Astrocyte of the spinal cord (primary cell): ENCODE data around the gene TFAP2A.
A peak's percentile ranks its signal among the peaks of the same experiment; 100 is the strongest.

Source experiments
- DNase-seq: peaks from one replicate; pipeline ENCODE4 v3.0.0; 2011; ENCODE audit warnings: low read depth, low spot score
- H3K4me3 ChIP-seq: 2 replicates; pipeline ENCODE4 v1.5.1; 2011; ENCODE audit warnings: low read depth, mild to moderate bottlenecking, low read length, moderate library complexity
- CTCF ChIP-seq: IDR thresholded peaks from 2 replicates; pipeline ENCODE4 v1.5.1; 2012; ENCODE audit warnings: low read depth, mild to moderate bottlenecking, low read length, inconsistent platforms
- in situ Hi-C: cut with HindIII; loops from 2 replicates; pipeline ENCODE4 v1.10.0; 2017; ENCODE audit warnings: low sequenced_read_pairs

TFAP2A gene

GRCh38 chr6:10453596-10453995 is 38.7 kb upstream of the TFAP2A start:
- H3K4me3 ChIP-seq: no peak overlapping the region
- in situ Hi-C loops: no loop called here
- TF ChIP-seq CTCF: no peak
- no peak for DNase-seq

GRCh38 chr6:10451828-10452509 is 37.1 kb upstream of the TFAP2A start:
- no peak overlapping the region for H3K4me3 ChIP-seq
- in situ Hi-C loops: no loop called here
- TF ChIP-seq CTCF: no peak
- DNase-seq: peak; percentile 76

GRCh38 chr6:10451394-10451793 is 36.5 kb upstream of the TFAP2A start:
- in situ Hi-C loops: no loop called here
- TF ChIP-seq CTCF: no peak
- DNase-seq: no peak
- no peak overlapping the region for H3K4me3 ChIP-seq

- in situ Hi-C loops: no loop called here
- DNase-seq: no peak
- no peak overlapping the region for H3K4me3 ChIP-seq
- no peak for TF ChIP-seq CTCF
Observed at GRCh38 chr6:10449751-10450150, 34.9 kb upstream of the TFAP2A start.

- in situ Hi-C loops: no loop called here
- DNase-seq: no peak
- H3K4me3 ChIP-seq: no peak overlapping the region
- TF ChIP-seq CTCF: no peak
Observed at GRCh38 chr6:10448096-10448495, 33.2 kb upstream of the TFAP2A start.

GRCh38 chr6:10446548-10446947 is 31.7 kb upstream of the TFAP2A start:
- in situ Hi-C loops: no loop called here
- no peak for TF ChIP-seq CTCF
- DNase-seq: no peak
- no peak overlapping the region for H3K4me3 ChIP-seq
